CD4-positive, alpha-beta memory T cell (primary cell): ENCODE results near the gene SAP30. TPM values are rescaled to one million over a fixed set of nuclear protein-coding genes. Genes with fewer than 3 reads are reported as not detected.

Experiments
- polyA plus RNA-seq, 2 donors: library from polyadenylated mRNA; unstranded; fragments of 300-500 nt; fragmentation: Illumina TruSeq; gene quantifications; one replicate each; pipeline ENCODE4 v1.2.3, GENCODE V29; 2021
- total RNA-seq, 2 experiments: library from RNA; stranded (reverse); gene quantifications; one replicate each; pipeline ENCODE4 v1.2.3, GENCODE V29; 2021

Gene SAP30
- total and polyA plus RNA-seq, 4 experiments from 2014 or later, result 5.6 to 7.1 (median 6.4) TPM

Other genes starting within 250 kb of the SAP30 start
- 10 to 100 TPM; 24.1 to 26.3 TPM for gene GALNT7, start 202.1 kb upstream of the SAP30 start, total RNA-seq
- gene GALNT7, start 202.1 kb upstream of the SAP30 start, polyA plus RNA-seq, result 10 to 100 TPM; 12.6 to 20.4 TPM
- gene HMGB2, start 36.6 kb upstream of the SAP30 start, total RNA-seq, result 100 to 1,000 TPM; 110 to 116 TPM
- gene HMGB2, start 36.6 kb upstream of the SAP30 start, polyA plus RNA-seq, result 100 to 1,000 TPM; 197 to 255 TPM
- gene SCRG1, start 28.2 kb downstream of the SAP30 start, total RNA-seq, result not detected
- gene SCRG1, start 28.2 kb downstream of the SAP30 start, polyA plus RNA-seq, result under 1 TPM in 1 of 2 donors, not detected in 1; 0.16 TPM
- not detected for gene HAND2, start 159.3 kb downstream of the SAP30 start, total RNA-seq
- gene HAND2, start 159.3 kb downstream of the SAP30 start, polyA plus RNA-seq, result not detected